Measurements from ENCODE around the gene ERGIC1. TPM values are rescaled to one million over a fixed set of nuclear protein-coding genes. Genes with fewer than 3 reads are reported as not detected.
"Not testable (repeated sequence)": the region's sequence is repeated elsewhere in the genome, so short reads cannot be mapped to it uniquely, and the experiment has no call there.

Gene ERGIC1
- polyA plus RNA-seq, 1 donor: 112 TPM

- H3K36me3 ChIP-seq (ENCODE audit: control insufficient read depth, insufficient read depth, low read length): peaks cover 15% of the 10 kb centered on the region
- not testable (repeated sequence) for DNase-seq; H3K27ac ChIP-seq (ENCODE audit: low read length)
Observed at GRCh38 chr5:172847584-172847983, 13.5 kb downstream of the ERGIC1 start.

DNA sequence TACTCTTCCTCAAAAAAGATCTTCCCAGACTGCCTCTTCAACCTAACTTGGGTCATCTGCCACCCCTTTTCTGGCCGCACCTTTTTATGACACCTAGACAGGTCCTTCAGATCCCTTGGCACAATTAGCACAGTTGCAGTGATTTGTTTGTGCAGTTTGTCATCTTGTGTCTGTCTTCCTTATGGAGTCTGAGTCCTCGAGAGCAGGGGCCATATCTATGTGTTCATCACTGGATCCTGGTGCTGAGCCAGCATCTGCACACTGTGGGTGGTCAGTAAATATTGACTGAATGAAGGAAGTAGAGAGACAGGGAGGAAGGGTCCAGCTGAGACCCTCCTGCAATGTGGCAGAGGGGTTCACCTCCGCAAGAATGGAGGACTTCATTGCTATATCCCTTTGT is 14.4 kb downstream of the ERGIC1 start:
- Histone ChIP-seq H3K27ac (ENCODE audit: low read length) (no peak overlapping the region), H3K4me3 (ENCODE audit: low read length) (no peak overlapping the region), H3K27me3 (ENCODE audit: control insufficient read depth, insufficient read depth, low read length) (no peaks in the 10 kb centered on the region), H3K36me3 (ENCODE audit: control insufficient read depth, insufficient read depth, low read length) (peaks cover 13% of the 10 kb centered on the region), H3K4me1 (ENCODE audit: control insufficient read depth, insufficient read depth, low read length) (peaks cover 35% of the 10 kb centered on the region), H3K9me3 (ENCODE audit: control insufficient read depth, low read depth, low read length) (no peaks in the 10 kb centered on the region)
- no peak for DNase-seq
- no CpG with 5 or more reads among the region's 3 CpGs for WGBS (ENCODE audit: insufficient coverage, low lambda C conversion rate)

More at GRCh38 chr5:172847584-172847983, 13.5 kb downstream of the ERGIC1 start:
- H3K9me3 ChIP-seq (ENCODE audit: control insufficient read depth, low read depth, low read length); H3K27me3 ChIP-seq (ENCODE audit: control insufficient read depth, insufficient read depth, low read length); H3K4me3 ChIP-seq (ENCODE audit: low read length): not testable (repeated sequence)
- peaks cover 29% of the 10 kb centered on the region for H3K4me1 ChIP-seq (ENCODE audit: control insufficient read depth, insufficient read depth, low read length)
- WGBS (ENCODE audit: insufficient coverage, low lambda C conversion rate): 100% methylated on average over 1 of the region's 13 CpGs

- peaks cover 4% of the 10 kb centered on the region for H3K36me3 ChIP-seq (ENCODE audit: control insufficient read depth, insufficient read depth, low read length)
- H3K9me3 ChIP-seq (ENCODE audit: control insufficient read depth, low read depth, low read length): no peaks in the 10 kb centered on the region
- peak in 1 of 2 donors; percentile 60 for DNase-seq
- H3K4me1 ChIP-seq (ENCODE audit: control insufficient read depth, insufficient read depth, low read length): peaks cover 36% of the 10 kb centered on the region
- no CpG with 5 or more reads among the region's 15 CpGs for WGBS (ENCODE audit: insufficient coverage, low lambda C conversion rate)
- peak overlapping the region; percentile 52 for H3K27ac ChIP-seq (ENCODE audit: low read length)
- no peak overlapping the region for H3K4me3 ChIP-seq (ENCODE audit: low read length)
- H3K27me3 ChIP-seq (ENCODE audit: control insufficient read depth, insufficient read depth, low read length): no peaks in the 10 kb centered on the region
Observed at GRCh38 chr5:172849606-172850453, 15.8 kb downstream of the ERGIC1 start.

- no CpG with 5 or more reads among the region's 6 CpGs for WGBS (ENCODE audit: insufficient coverage, low lambda C conversion rate)
- DNase-seq: no peak
- peak overlapping the region; percentile 34 for H3K27ac ChIP-seq (ENCODE audit: low read length)
- H3K27me3 ChIP-seq (ENCODE audit: control insufficient read depth, insufficient read depth, low read length): no peaks in the 10 kb centered on the region
- peaks cover 4% of the 10 kb centered on the region for H3K36me3 ChIP-seq (ENCODE audit: control insufficient read depth, insufficient read depth, low read length)
- no peak overlapping the region for H3K4me3 ChIP-seq (ENCODE audit: low read length)
- no peaks in the 10 kb centered on the region for H3K9me3 ChIP-seq (ENCODE audit: control insufficient read depth, low read depth, low read length)
- H3K4me1 ChIP-seq (ENCODE audit: control insufficient read depth, insufficient read depth, low read length): peaks cover 36% of the 10 kb centered on the region
Observed at GRCh38 chr5:172850454-172850797, 16.4 kb downstream of the ERGIC1 start.

DNA sequence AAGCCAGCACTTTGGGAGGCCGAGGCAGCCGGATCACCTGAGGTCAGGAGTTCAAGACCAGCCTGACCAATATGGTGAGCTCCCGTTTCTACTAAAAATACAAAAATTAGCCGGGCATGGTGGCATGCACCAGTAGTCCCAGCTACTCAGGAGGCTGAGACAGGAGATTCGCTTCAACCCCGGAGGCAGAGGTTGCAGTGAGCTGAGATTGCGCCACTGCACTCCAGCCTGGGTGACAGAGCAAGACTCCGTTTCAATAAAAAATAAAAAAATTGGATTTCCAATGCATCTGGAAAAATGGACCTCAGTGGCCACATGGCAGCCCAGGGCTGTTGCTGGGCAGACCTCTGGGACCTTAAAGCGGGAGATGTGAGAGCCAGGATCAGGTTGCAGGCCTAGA is 17.2 kb downstream of the ERGIC1 start:
- not testable (repeated sequence) for DNase-seq; H3K27me3 ChIP-seq (ENCODE audit: control insufficient read depth, insufficient read depth, low read length); H3K9me3 ChIP-seq (ENCODE audit: control insufficient read depth, low read depth, low read length); H3K4me3 ChIP-seq (ENCODE audit: low read length); H3K36me3 ChIP-seq (ENCODE audit: control insufficient read depth, insufficient read depth, low read length); H3K27ac ChIP-seq (ENCODE audit: low read length)
- WGBS (ENCODE audit: insufficient coverage, low lambda C conversion rate): 100% methylated on average over 1 of the region's 9 CpGs
- H3K4me1 ChIP-seq (ENCODE audit: control insufficient read depth, insufficient read depth, low read length): peaks cover 34% of the 10 kb centered on the region

GRCh38 chr5:172852490-172853354 is 18.7 kb downstream of the ERGIC1 start:
- DNase-seq: peak; percentile 87 to 89
- Histone ChIP-seq H3K27ac (ENCODE audit: low read length) (peak overlapping the region; percentile 64), H3K27me3 (ENCODE audit: control insufficient read depth, insufficient read depth, low read length) (no peaks in the 10 kb centered on the region), H3K4me3 (ENCODE audit: low read length) (no peak overlapping the region), H3K4me1 (ENCODE audit: control insufficient read depth, insufficient read depth, low read length) (peaks cover 37% of the 10 kb centered on the region), H3K36me3 (ENCODE audit: control insufficient read depth, insufficient read depth, low read length) (peaks cover 9% of the 10 kb centered on the region), H3K9me3 (ENCODE audit: control insufficient read depth, low read depth, low read length) (no peaks in the 10 kb centered on the region)
- WGBS (ENCODE audit: insufficient coverage, low lambda C conversion rate): no CpG with 5 or more reads among the region's 18 CpGs

DNA sequence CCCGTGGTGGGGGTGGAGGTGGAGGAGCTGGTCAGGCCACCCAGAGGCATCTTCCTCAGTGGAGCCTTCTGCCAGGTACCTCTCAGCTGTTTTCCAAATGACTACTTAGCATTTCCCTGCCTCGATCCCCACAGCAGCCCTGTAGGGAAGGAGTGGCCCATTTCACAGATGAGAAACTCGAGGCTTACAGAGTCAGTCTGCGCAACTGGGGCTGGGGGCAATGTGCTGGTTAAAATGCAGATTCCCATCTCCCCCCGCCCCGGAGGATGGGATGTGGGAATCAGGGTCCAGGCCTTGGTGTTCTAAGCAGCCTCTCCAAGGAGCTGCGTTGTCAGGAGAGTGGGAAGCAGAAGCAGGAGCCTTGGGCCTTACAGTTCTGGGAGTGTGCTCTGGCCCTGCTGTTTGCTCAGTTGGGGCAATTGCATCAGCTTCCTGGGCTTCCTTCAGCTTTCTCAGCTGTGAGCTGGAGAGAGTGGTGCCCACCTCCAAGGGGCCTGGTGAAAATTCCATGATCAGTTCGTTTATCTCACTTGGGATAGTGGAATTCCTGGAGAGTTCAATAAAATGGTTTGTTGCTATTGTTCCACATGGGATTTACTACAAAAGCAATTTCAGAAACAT is 19.4 kb downstream of the ERGIC1 start:
- WGBS (ENCODE audit: insufficient coverage, low lambda C conversion rate): no CpG with 5 or more reads among the region's 8 CpGs
- Histone ChIP-seq H3K4me1 (ENCODE audit: control insufficient read depth, insufficient read depth, low read length) (peaks cover 44% of the 10 kb centered on the region), H3K27me3 (ENCODE audit: control insufficient read depth, insufficient read depth, low read length) (no peaks in the 10 kb centered on the region), H3K27ac (ENCODE audit: low read length) (peak overlapping the region; percentile 64), H3K9me3 (ENCODE audit: control insufficient read depth, low read depth, low read length) (no peaks in the 10 kb centered on the region), H3K4me3 (ENCODE audit: low read length) (no peak overlapping the region), H3K36me3 (ENCODE audit: control insufficient read depth, insufficient read depth, low read length) (peaks cover 9% of the 10 kb centered on the region)
- no peak for DNase-seq

DNA sequence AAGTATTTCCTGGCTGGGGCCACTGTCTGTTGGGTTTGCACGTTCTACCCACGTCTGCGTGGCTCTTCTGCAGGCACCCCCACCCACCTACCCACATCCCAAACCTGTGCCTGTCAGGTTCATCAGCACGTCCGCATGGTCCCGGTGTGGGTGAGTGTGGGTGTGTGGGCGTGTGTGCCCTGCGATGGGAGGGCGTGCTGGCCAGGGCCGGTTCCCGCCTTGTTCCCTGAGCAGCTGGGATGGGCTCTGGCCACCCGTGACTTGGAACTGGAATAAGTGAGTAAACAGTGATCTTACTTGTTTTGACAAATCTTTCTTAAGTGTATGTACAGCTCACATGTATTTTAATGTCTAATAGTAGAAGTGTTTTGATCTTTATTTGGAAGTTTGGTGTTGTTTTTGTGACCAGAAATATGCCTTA is 20.4 kb downstream of the ERGIC1 start:
- no peaks in the 10 kb centered on the region for H3K9me3 ChIP-seq (ENCODE audit: control insufficient read depth, low read depth, low read length)
- H3K27ac ChIP-seq (ENCODE audit: low read length): peak overlapping the region; percentile 14
- peaks cover 47% of the 10 kb centered on the region for H3K4me1 ChIP-seq (ENCODE audit: control insufficient read depth, insufficient read depth, low read length)
- no CpG with 5 or more reads among the region's 12 CpGs for WGBS (ENCODE audit: insufficient coverage, low lambda C conversion rate)
- H3K27me3 ChIP-seq (ENCODE audit: control insufficient read depth, insufficient read depth, low read length): no peaks in the 10 kb centered on the region
- no peak for DNase-seq
- no peak overlapping the region for H3K4me3 ChIP-seq (ENCODE audit: low read length)
- H3K36me3 ChIP-seq (ENCODE audit: control insufficient read depth, insufficient read depth, low read length): peaks cover 9% of the 10 kb centered on the region

DNA sequence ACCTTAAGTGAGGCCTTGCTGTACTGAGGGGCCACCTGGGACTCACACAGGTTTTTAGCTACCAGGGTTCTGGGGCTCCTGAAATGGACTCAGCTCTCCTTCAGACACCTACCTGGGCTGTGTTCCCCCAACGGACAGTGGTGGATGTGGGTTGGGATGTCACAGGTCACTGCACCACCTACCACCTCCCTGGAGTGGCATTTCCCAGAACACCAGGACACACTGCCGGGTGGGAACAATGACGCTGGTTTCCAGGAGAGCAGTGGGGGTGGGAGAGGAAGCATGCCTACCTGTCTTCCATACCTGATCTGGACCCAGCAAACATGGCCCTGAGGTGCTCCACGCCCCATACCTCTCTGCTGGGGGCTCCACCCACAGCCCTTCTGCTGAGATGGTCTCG is 20.9 kb downstream of the ERGIC1 start:
- Histone ChIP-seq H3K9me3 (ENCODE audit: control insufficient read depth, low read depth, low read length) (no peaks in the 10 kb centered on the region), H3K4me1 (ENCODE audit: control insufficient read depth, insufficient read depth, low read length) (peaks cover 47% of the 10 kb centered on the region), H3K27ac (ENCODE audit: low read length) (peak overlapping the region; percentile 14), H3K36me3 (ENCODE audit: control insufficient read depth, insufficient read depth, low read length) (peaks cover 9% of the 10 kb centered on the region), H3K27me3 (ENCODE audit: control insufficient read depth, insufficient read depth, low read length) (no peaks in the 10 kb centered on the region), H3K4me3 (ENCODE audit: low read length) (no peak overlapping the region)
- DNase-seq: no peak
- no CpG with 5 or more reads among the region's 5 CpGs for WGBS (ENCODE audit: insufficient coverage, low lambda C conversion rate)

DNA sequence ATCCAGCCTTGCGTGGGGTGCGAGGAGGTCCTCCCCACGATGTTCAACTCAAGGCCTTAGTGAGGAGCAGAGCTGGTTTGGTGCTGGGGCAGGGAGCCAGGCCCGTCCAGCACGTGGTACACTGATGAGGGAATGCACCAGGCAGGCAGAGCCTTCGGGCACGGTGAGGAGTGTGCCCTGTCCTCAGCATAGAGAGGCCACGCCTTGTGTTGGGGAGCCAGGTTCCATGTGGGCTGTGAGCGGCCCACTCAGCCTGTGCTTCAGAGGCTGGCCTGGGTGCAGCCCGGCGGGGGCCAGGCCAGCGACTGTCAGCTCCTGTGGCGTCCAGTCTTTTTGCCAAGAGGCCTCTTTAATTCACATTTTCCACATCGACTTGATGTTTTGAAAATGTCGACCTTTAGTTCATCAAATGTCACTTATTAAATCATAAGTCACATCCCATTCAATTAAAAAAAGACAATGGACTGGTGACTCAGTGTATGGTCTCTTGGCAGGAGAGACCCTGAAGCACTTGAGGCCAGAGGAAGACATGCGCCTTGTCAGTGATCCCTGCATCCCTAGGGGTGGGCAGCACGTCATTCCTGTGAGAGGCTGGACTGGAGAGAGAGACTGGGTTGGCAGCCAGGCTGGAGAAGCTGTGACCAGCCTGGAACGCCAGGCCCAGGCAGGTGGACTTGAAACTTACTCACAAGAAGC is 21.7 kb downstream of the ERGIC1 start:
- Histone ChIP-seq H3K36me3 (ENCODE audit: control insufficient read depth, insufficient read depth, low read length) (peaks cover 9% of the 10 kb centered on the region), H3K27ac (ENCODE audit: low read length) (no peak overlapping the region), H3K27me3 (ENCODE audit: control insufficient read depth, insufficient read depth, low read length) (no peaks in the 10 kb centered on the region), H3K4me3 (ENCODE audit: low read length) (no peak overlapping the region), H3K4me1 (ENCODE audit: control insufficient read depth, insufficient read depth, low read length) (peaks cover 49% of the 10 kb centered on the region), H3K9me3 (ENCODE audit: control insufficient read depth, low read depth, low read length) (no peaks in the 10 kb centered on the region)
- no peak for DNase-seq
- no CpG with 5 or more reads among the region's 18 CpGs for WGBS (ENCODE audit: insufficient coverage, low lambda C conversion rate)

All from large intestine (tissue), 3 donors.